ENCODE data around the gene ASNSD1. TPM values are rescaled to one million over a fixed set of nuclear protein-coding genes. Genes with fewer than 3 reads are reported as not detected.
"Not testable (repeated sequence)": the region's sequence is repeated elsewhere in the genome, so short reads cannot be mapped to it uniquely, and the experiment has no call there.

The ASNSD1 gene
- total RNA-seq, 2 experiments from 2014 or later = 41.0 to 43.2 TPM

DNA sequence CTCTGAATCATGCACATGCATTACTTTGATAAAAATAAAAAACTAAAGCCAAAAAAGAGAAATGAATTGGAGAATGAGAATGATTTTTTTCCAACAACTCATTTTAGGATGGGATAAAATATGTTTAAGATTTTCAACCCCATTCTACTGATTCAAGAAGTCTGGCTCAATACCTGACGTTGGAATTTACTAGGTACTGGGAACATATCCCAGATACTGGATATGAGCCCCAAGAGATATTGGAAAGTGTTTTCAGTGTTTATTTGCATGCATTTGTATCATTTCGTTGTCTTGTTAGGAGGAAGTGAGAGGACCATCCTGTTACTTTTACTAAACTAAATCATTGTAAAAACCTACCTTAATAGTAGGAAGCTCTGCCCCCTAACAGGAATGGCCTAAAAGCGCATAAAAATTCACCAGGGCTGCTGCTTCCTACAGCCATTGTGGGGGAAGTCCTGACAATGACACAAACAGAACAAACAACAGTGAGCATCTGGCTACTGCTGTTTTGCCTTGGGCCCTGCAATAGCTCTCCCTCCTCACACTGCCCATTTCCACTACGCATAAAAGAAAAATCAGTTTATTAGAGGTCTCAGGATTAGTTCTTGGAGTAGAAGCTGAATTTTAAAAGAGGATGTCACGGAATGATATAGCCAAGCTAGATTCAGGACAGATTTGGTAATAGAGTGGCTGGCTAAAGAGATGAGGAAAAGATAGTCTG is 48.4 kb downstream of the ASNSD1 start:
- DNase-seq = no peak
- CTCF ChIA-PET = interaction anchor here (4.0 kb wide), 1 partner anchor 13 kb away, joined by 13 read pairs; no protein-coding TSS in a partner anchor
- Mint-ChIP-seq H3K27me3 (no peaks in the 10 kb centered on the region), H3K4me3 (no peak overlapping the region), H3K27ac (no peak overlapping the region), H3K36me3 (ENCODE audit: low read depth) (peaks cover 11% of the 10 kb centered on the region), H3K9me3 (no peaks in the 10 kb centered on the region), H3K4me1 (ENCODE audit: low read depth) (no peaks in the 10 kb centered on the region)
- intact Hi-C loops (cut with micrococcal nuclease) = no loop called here
- POLR2A ChIA-PET = no interaction called here
- no peak for ATAC-seq
- TF ChIP-seq, protein P1, sequence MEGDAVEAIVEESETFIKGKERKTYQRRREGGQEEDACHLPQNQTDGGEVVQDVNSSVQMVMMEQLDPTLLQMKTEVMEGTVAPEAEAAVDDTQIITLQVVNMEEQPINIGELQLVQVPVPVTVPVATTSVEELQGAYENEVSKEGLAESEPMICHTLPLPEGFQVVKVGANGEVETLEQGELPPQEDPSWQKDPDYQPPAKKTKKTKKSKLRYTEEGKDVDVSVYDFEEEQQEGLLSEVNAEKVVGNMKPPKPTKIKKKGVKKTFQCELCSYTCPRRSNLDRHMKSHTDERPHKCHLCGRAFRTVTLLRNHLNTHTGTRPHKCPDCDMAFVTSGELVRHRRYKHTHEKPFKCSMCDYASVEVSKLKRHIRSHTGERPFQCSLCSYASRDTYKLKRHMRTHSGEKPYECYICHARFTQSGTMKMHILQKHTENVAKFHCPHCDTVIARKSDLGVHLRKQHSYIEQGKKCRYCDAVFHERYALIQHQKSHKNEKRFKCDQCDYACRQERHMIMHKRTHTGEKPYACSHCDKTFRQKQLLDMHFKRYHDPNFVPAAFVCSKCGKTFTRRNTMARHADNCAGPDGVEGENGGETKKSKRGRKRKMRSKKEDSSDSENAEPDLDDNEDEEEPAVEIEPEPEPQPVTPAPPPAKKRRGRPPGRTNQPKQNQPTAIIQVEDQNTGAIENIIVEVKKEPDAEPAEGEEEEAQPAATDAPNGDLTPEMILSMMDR (IDR thresholded peaks at IDR 0.05) = no peak

DNA sequence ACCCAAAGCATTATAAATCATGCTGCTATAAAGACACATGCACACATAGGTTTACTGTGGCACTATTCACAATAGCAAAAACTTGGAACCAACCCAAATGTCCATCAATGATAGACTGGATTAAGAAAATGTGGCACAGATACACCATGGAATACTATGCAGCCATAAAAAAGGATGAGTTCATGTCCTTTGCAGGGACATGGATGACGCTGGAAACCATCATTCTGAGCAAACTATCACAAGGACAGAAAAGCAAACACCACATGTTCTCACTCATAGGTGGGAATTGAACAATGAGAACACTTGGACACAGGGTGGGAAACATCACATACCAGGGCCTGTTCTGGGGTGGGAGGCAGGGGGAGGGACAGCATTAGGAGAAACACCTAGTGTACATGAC is 56.3 kb downstream of the ASNSD1 start:
- H3K4me3 Mint-ChIP-seq; POLR2A ChIA-PET; H3K36me3 Mint-ChIP-seq (ENCODE audit: low read depth); H3K27ac Mint-ChIP-seq; CTCF ChIA-PET; DNase-seq; H3K27me3 Mint-ChIP-seq; intact Hi-C loops (cut with micrococcal nuclease); ATAC-seq; H3K4me1 Mint-ChIP-seq (ENCODE audit: low read depth); H3K9me3 Mint-ChIP-seq: not testable (repeated sequence)

DNA sequence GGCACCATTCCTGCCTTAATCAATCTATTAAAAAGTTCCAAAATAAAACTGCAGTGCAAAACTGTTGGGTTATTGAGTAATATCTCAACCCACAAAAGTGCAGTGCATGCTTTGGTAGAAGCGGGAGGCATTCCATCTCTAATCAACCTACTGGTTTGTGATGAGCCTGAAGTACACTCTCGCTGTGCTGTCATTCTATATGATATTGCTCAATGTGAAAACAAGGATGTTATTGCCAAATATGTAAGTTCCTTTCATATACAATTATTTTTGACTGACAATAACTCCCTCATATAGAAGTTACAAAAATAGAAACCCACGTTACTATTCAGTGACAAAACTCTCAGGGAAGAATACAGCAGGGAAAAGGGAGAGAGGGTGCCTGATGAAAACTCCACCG is 58.3 kb downstream of the ASNSD1 start:
- ATAC-seq = no peak
- intact Hi-C loops (cut with micrococcal nuclease) = no loop called here
- H3K36me3 Mint-ChIP-seq (ENCODE audit: low read depth) = no peaks in the 10 kb centered on the region
- ChIA-PET CTCF (no interaction called here), POLR2A (no interaction called here)
- H3K4me3 Mint-ChIP-seq = no peak overlapping the region
- TF ChIP-seq, protein P1 (IDR thresholded peaks at IDR 0.05) = no peak
- H3K27ac Mint-ChIP-seq = no peak overlapping the region
- H3K4me1 Mint-ChIP-seq (ENCODE audit: low read depth) = peaks cover 9% of the 10 kb centered on the region
- DNase-seq = no peak
- peaks cover 7% of the 10 kb centered on the region for H3K9me3 Mint-ChIP-seq
- no peaks in the 10 kb centered on the region for H3K27me3 Mint-ChIP-seq

Other genes starting within 250 kb of the ASNSD1 start
- 10 to 100 TPM; 86.2 to 90.5 TPM for gene WDR75, start 220.0 kb upstream of the ASNSD1 start, total RNA-seq
- 1 to 10 TPM; 1.2 to 1.5 TPM for gene SLC40A1, start 80.7 kb upstream of the ASNSD1 start, total RNA-seq
- 1 to 10 TPM; 3.5 to 3.6 TPM for gene ANKAR, start 13.2 kb downstream of the ASNSD1 start, total RNA-seq
- 10 to 100 TPM; 14.7 to 16.2 TPM for gene OSGEPL1, start 101.3 kb downstream of the ASNSD1 start, total RNA-seq
- gene ORMDL1, start 122.9 kb downstream of the ASNSD1 start, total RNA-seq = 10 to 100 TPM; 48.2 to 53.7 TPM
- gene PMS1, start 123.0 kb downstream of the ASNSD1 start, total RNA-seq = 10 to 100 TPM; 44.3 to 58.5 TPM

All from activated CD8-positive, alpha-beta T cell treated with anti-CD3 and anti-CD28 coated beads for 36 hours (primary cell).